ENCODE measurements around the gene PTCRA. TPM values are rescaled to one million over a fixed set of nuclear protein-coding genes. Genes with fewer than 3 reads are reported as not detected.
A peak's percentile ranks its signal among the peaks of the same experiment; 100 is the strongest.
"Not testable (repeated sequence)": the region's sequence is repeated elsewhere in the genome, so short reads cannot be mapped to it uniquely, and the experiment has no call there.

The PTCRA gene
- polyA plus RNA-seq, 1 experiment: not detected

- Histone ChIP-seq H3K36me3 (ENCODE audit: control insufficient read depth, insufficient read depth, low read length) (no peaks in the 10 kb centered on the region), H3K27me3 (ENCODE audit: control insufficient read depth, insufficient read depth, low read length) (no peaks in the 10 kb centered on the region), H3K4me3 (ENCODE audit: low read depth, low read length) (no peak overlapping the region)
- POLR2A ChIA-PET: no interaction called here
- DNase-seq (ENCODE audit: low read depth): no peak
- TF ChIP-seq, protein P1, sequence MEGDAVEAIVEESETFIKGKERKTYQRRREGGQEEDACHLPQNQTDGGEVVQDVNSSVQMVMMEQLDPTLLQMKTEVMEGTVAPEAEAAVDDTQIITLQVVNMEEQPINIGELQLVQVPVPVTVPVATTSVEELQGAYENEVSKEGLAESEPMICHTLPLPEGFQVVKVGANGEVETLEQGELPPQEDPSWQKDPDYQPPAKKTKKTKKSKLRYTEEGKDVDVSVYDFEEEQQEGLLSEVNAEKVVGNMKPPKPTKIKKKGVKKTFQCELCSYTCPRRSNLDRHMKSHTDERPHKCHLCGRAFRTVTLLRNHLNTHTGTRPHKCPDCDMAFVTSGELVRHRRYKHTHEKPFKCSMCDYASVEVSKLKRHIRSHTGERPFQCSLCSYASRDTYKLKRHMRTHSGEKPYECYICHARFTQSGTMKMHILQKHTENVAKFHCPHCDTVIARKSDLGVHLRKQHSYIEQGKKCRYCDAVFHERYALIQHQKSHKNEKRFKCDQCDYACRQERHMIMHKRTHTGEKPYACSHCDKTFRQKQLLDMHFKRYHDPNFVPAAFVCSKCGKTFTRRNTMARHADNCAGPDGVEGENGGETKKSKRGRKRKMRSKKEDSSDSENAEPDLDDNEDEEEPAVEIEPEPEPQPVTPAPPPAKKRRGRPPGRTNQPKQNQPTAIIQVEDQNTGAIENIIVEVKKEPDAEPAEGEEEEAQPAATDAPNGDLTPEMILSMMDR (IDR thresholded peaks at IDR 0.05; ENCODE audit: insufficient read depth, low read depth, low read length): no peak
- CTCF ChIA-PET: interaction anchor here (0.9 to 3.3 kb wide), 13 partner anchors 9 to 434 kb away, joined by 3 to 23 read pairs (median 3); partner anchors contain the start of genes PPP2R5D and PTCRA
Observed at GRCh38 chr6:42899871-42900270, 16.0 kb upstream of the PTCRA start.

GRCh38 chr6:42901538-42901957 lies 14.3 kb upstream of the PTCRA start:
- H3K27me3 ChIP-seq (ENCODE audit: control insufficient read depth, insufficient read depth, low read length): no peaks in the 10 kb centered on the region
- no peak for DNase-seq (ENCODE audit: low read depth)
- TF ChIP-seq, protein P1 (IDR thresholded peaks at IDR 0.05; ENCODE audit: insufficient read depth, low read depth, low read length): peak; percentile 74
- POLR2A ChIA-PET: no interaction called here
- H3K4me3 ChIP-seq (ENCODE audit: low read depth, low read length): no peak overlapping the region
- CTCF ChIA-PET: interaction anchor here (0.6 to 3.3 kb wide), 14 partner anchors 10 to 433 kb away, joined by 3 to 23 read pairs (median 4); partner anchors contain the start of genes CRIP3 and PTCRA
- no peaks in the 10 kb centered on the region for H3K36me3 ChIP-seq (ENCODE audit: control insufficient read depth, insufficient read depth, low read length)

DNA sequence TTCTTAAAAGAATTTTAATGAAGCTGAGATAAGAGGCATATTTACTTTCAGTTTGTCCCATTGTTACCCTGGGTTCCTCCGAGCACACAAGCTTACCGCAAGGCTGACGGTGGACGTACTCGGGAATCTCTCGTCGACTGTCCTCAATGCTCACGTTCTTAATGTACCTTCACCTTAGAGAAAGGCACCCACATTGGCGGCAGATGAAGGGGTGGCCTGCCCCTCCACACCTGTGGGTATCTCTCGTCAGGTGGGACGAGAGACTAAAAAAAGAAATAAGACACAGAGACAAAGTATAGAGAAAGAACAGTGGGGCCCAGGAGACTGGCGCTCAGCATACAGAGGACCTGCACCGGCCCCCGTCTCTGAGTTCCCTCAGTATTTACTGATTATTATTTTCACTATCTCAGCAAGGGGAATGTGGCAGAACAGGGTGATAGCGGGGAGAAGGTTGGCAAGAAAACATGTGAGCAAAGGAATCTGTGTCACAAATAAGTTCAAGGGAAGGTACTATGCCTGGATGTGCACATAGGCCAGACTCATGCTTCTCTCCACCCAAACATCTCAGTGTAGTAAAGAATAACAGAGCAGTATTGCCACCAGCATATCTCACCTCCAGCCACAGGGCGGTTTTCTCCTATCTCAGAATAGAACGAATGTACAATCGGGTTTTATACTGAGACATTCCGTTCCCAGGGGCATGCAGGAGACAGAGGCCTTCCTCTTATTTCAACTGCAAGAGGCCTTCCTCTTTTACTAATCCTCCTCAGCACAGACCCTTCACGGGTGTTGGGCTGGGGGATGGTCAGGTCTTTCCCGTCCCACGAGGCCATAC lies 13.2 kb upstream of the PTCRA start:
- DNase-seq (ENCODE audit: low read depth); POLR2A ChIA-PET; H3K4me3 ChIP-seq (ENCODE audit: low read depth, low read length); H3K27me3 ChIP-seq (ENCODE audit: control insufficient read depth, insufficient read depth, low read length); H3K36me3 ChIP-seq (ENCODE audit: control insufficient read depth, insufficient read depth, low read length): not testable (repeated sequence)
- CTCF ChIA-PET: interaction anchor here (0.6 to 3.3 kb wide), 4 partner anchors 11 to 406 kb away, joined by 3 to 23 read pairs (median 4); partner anchors contain the start of genes CRIP3 and PTCRA

DNA sequence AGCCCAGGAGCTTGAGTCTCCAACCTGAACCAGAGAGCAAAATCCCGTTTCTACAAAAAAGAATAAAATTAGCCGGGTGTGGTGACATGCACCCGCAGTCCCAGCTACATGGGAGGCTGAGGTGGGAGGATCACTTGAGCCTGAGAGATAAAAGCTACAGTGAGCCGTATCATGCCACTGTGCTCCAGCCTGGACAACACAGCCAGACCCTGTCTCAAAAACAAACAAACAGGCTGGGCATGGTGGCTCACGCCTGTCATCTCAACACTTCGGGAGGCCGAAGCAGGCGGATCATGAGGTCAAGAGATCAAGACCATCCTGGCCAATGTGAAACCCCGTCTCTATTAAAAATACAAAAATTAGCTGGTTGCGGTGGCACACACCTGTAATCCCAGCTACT lies 11.4 kb upstream of the PTCRA start:
- TF ChIP-seq, protein P1 (IDR thresholded peaks at IDR 0.05; ENCODE audit: insufficient read depth, low read depth, low read length): no peak
- H3K27me3 ChIP-seq (ENCODE audit: control insufficient read depth, insufficient read depth, low read length): no peaks in the 10 kb centered on the region; the same call in 1 of the 2 replicates
- DNase-seq (ENCODE audit: low read depth): no peak
- CTCF ChIA-PET: interaction anchor here (1.1 to 1.6 kb wide), 2 partner anchors 11 to 239 kb away, joined by 3 read pairs; partner anchors contain the start of gene PTCRA
- POLR2A ChIA-PET: no interaction called here
- H3K36me3 ChIP-seq (ENCODE audit: control insufficient read depth, insufficient read depth, low read length): no peaks in the 10 kb centered on the region
- H3K4me3 ChIP-seq (ENCODE audit: low read depth, low read length): no peak overlapping the region

DNA sequence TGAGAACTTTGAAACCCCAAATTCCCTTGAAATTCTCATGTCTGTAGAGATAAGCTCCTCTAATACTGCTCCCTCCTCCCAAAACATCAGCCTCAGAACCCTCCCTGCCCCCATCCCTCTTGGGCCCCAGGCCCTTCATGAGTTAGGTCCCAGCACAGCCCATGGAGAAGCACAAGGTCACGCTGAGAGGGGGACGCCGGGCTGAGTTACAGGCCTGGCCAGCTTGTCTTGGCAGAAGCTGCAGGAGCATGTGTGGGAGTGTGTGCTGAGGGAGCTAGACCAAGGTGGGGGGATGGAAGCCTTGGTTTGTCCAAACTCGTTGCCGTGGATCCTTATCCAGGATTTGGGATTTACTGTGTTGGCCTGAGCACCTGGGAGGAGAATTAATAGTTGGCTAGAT lies 8.5 kb upstream of the PTCRA start:
- no peak for DNase-seq (ENCODE audit: low read depth)
- CTCF ChIA-PET: no interaction called here
- TF ChIP-seq, protein P1 (IDR thresholded peaks at IDR 0.05; ENCODE audit: insufficient read depth, low read depth, low read length): no peak
- H3K27me3 ChIP-seq (ENCODE audit: control insufficient read depth, insufficient read depth, low read length): no peaks in the 10 kb centered on the region; the same call in 1 of the 2 replicates
- POLR2A ChIA-PET: no interaction called here
- H3K36me3 ChIP-seq (ENCODE audit: control insufficient read depth, insufficient read depth, low read length): no peaks in the 10 kb centered on the region
- H3K4me3 ChIP-seq (ENCODE audit: low read depth, low read length): no peak overlapping the region

Measured in BJ (cell line).